ENCODE results near the gene KRTAP10-12. TPM values are rescaled to one million over a fixed set of nuclear protein-coding genes. Genes with fewer than 3 reads are reported as not detected.

The KRTAP10-12 gene
- total RNA-seq, 1 donor from 2014 or later: not detected

- DNase-seq (ENCODE audit: low spot score in 2 of 2, unreplicated experiment in 2 of 2): peak in 1 of 2 experiments; percentile 35
- Mint-ChIP-seq H3K4me3 (no peak overlapping the region), H3K27ac (no peak overlapping the region), H3K36me3 (no peaks in the 10 kb centered on the region), H3K27me3 (ENCODE audit: low read depth) (peaks cover 93% of the 10 kb centered on the region), H3K9me3 (no peaks in the 10 kb centered on the region), H3K4me1 (peaks cover 12% of the 10 kb centered on the region)
- no peak for TF ChIP-seq CTCF (IDR thresholded peaks at IDR 0.05; ENCODE audit: unreplicated experiment)
Observed at GRCh38 chr21:44702111-44702972, 5.4 kb downstream of the KRTAP10-12 start.

GRCh38 chr21:44702973-44703730 lies 6.2 kb downstream of the KRTAP10-12 start:
- H3K4me3 Mint-ChIP-seq: no peak overlapping the region
- peaks cover 4% of the 10 kb centered on the region for H3K4me1 Mint-ChIP-seq
- no peaks in the 10 kb centered on the region for H3K9me3 Mint-ChIP-seq
- peaks cover 93% of the 10 kb centered on the region for H3K27me3 Mint-ChIP-seq (ENCODE audit: low read depth)
- DNase-seq (ENCODE audit: low spot score in 2 of 2, unreplicated experiment in 2 of 2): peak in 1 of 2 experiments; percentile 34
- H3K36me3 Mint-ChIP-seq: no peaks in the 10 kb centered on the region
- H3K27ac Mint-ChIP-seq: no peak overlapping the region
- TF ChIP-seq CTCF (IDR thresholded peaks at IDR 0.05; ENCODE audit: unreplicated experiment): no peak

GRCh38 chr21:44703731-44704635 lies 7.0 kb downstream of the KRTAP10-12 start:
- TF ChIP-seq CTCF (IDR thresholded peaks at IDR 0.05; ENCODE audit: unreplicated experiment): no peak
- Mint-ChIP-seq H3K9me3 (no peaks in the 10 kb centered on the region), H3K27me3 (ENCODE audit: low read depth) (peaks cover 93% of the 10 kb centered on the region), H3K4me1 (peaks cover 3% of the 10 kb centered on the region), H3K4me3 (no peak overlapping the region), H3K36me3 (no peaks in the 10 kb centered on the region), H3K27ac (no peak overlapping the region)
- peak in 1 of 2 experiments; percentile 31 for DNase-seq (ENCODE audit: low spot score in 2 of 2, unreplicated experiment in 2 of 2)

GRCh38 chr21:44704636-44705001 lies 7.6 kb downstream of the KRTAP10-12 start:
- Mint-ChIP-seq H3K36me3 (no peaks in the 10 kb centered on the region), H3K4me1 (peaks cover 8% of the 10 kb centered on the region), H3K9me3 (no peaks in the 10 kb centered on the region), H3K4me3 (no peak overlapping the region), H3K27me3 (ENCODE audit: low read depth) (peaks cover 96% of the 10 kb centered on the region), H3K27ac (no peak overlapping the region)
- TF ChIP-seq CTCF (IDR thresholded peaks at IDR 0.05; ENCODE audit: unreplicated experiment): no peak
- peak in 1 of 2 experiments; percentile 34 for DNase-seq (ENCODE audit: low spot score in 2 of 2, unreplicated experiment in 2 of 2)

DNA sequence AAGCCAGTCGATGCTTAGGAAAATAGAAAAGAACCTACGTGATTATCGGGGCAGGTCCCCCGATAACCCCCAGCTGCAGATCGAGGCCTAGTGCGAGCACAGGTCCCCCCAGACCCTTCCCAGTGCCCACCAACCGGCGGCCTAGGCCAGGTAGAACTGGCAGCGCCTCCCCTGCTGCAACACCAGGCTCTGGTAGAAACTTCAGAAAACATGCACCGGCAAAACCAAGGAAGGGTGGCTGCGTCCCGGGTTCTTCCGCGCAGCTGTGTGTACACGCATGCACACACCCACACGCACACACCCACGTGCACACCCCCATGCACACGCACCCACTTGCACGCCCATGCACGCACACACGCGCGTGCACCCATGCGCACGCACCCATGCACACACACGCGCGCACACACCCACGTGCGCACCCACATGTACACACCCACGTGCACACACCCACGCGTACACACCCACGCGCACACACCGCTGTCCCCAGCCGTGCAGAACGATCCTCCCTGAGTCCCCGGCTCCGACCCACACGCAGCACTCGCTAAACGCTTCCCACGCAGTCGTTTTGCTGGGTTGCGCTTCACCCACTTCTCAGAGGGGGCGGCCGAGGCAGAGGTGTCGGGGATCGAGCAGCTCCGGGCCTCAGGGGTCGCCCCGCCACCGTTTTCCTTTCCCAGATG lies 9.2 kb downstream of the KRTAP10-12 start:
- H3K27ac Mint-ChIP-seq: no peak overlapping the region
- DNase-seq (ENCODE audit: low spot score in 2 of 2, unreplicated experiment in 2 of 2): peak in 1 of 2 experiments; percentile 31
- peaks cover 96% of the 10 kb centered on the region for H3K27me3 Mint-ChIP-seq (ENCODE audit: low read depth)
- H3K4me1 Mint-ChIP-seq: peaks cover 22% of the 10 kb centered on the region
- no peaks in the 10 kb centered on the region for H3K9me3 Mint-ChIP-seq
- H3K4me3 Mint-ChIP-seq: no peak overlapping the region
- no peaks in the 10 kb centered on the region for H3K36me3 Mint-ChIP-seq
- no peak for TF ChIP-seq CTCF (IDR thresholded peaks at IDR 0.05; ENCODE audit: unreplicated experiment)

All from mesothelial cell of epicardium (in vitro differentiated cells).